Activated CD4-positive, alpha-beta T cell treated with anti-CD3 and anti-CD28 coated beads, Interleukin-2, amount 50 U/mL, for 48 hours (primary cell): ENCODE measurements around the gene HSPA2.
A peak's percentile ranks its signal among the peaks of the same experiment; 100 is the strongest.

Experiments used
- DNase-seq, 2 experiments: peaks; one replicate each; pipeline ENCODE4 v3.0.0-alpha.2; 2020

The HSPA2 gene

DNA sequence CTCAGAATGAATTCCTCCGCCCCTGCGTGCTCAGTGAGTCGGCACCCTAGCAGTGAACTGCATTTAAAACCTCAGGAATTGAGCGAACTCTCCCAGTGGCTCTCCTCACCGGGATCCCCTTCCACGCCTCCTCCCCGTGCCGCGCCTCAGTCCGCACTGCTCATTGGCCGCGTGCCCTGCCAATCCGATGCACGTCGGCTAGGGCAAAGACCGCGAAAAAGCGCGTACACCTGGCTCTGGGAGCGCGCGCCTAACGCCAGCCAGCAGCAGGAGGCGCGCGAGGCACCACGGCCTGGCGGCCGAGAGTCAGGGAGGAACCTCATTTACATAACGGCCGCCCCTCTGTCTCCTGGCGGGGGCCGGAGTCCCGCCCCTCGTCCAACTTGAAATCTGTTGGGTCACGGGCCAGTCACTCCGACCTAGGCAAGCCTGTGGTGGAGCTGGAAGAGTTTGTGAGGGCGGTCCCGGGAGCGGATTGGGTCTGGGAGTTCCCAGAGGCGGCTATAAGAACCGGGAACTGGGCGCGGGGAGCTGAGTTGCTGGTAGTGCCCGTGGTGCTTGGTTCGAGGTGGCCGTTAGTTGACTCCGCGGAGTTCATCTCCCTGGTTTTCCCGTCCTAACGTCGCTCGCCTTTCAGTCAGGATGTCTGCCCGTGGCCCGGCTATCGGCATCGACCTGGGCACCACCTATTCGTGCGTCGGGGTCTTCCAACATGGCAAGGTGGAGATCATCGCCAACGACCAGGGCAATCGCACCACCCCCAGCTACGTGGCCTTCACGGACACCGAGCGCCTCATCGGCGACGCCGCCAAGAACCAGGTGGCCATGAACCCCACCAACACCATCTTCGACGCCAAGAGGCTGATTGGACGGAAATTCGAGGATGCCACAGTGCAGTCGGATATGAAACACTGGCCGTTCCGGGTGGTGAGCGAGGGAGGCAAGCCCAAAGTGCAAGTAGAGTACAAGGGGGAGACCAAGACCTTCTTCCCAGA is at the start of gene HSPA2:
Gene HSPA2, plus strand, starts transcription at position 534 of the 995 bp plus-strand sequence. Its CDS starts 109 bp downstream, at position 643.
- peak; percentile 96 to 97 for DNase-seq

DNA sequence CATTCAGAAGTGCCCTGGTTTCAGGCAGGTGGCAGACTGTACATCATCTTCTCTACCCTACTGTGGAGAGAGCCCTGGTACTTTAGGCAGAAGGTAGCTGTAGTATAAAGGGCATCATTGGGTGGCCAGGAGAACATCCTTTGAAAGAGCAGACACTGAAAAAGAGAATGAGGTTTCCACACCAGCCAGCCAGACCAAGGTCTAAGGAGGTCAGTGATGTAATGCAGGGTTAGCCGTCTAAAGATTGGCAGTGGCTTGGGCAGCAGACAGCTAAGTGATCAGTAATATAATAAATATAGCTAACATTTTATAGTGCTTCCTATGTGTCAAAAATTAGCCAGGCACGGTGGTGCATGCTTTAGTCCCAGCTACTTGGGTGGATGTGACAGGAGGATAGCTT is 48.9 kb upstream of the HSPA2 start:
- no peak for DNase-seq

DNA sequence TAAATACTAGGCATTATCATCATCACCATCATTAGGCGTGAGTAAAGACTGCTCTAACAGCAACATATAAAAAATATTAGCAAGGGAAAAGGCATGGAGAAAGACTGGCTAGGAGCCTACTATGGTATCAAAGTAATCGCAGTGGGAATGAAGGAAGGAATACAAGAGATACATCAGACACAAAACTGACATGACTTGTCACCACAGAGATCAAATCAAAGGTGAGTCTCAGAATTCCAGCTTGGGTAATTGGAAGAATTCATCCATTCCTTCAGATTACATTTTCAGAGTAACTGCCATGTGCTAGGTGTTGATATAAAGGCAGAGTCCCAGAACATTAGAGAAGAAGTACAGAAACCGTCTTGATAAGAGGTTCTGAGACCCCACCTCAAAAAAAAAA is 47.1 kb upstream of the HSPA2 start:
- DNase-seq = no peak

DNA sequence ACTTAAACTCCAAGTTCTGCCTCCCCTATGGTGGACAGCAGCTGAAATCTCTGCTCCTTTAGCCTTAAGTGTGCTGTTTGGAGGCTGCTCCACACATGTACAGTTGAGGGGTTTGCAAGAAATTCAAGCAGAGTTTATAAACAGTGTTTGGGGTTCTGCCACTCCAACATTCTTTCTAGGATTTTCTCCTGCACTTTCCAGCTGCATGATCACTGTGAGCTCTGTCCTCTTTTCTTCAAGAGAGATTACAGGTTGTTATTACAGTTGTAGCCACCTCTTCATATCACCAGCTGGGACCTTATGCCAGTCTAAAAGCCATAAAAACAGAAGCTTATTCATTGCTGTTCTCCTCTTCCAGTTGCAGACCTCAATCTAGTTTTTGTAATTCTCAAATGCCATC is 45.3 kb upstream of the HSPA2 start:
- no peak for DNase-seq

DNA sequence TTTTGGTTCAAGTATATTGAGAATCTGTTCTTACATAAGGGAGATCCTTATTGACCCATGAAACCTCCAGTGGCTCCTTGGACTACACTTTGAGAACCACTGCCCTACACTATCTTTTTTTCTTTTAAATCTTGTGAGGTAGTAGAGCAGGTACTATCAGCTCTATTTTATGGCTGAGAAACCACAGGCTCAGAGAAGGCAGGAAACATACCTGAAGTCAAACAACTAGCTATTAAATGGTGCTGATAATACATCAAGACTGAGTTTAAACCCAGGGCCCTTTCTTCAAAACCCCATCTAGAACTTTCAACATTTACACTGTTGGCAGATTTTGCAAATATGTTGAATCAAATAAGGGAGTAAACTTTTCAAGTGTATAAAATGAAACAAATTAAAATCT is 43.8 kb upstream of the HSPA2 start:
- DNase-seq = no peak

DNA sequence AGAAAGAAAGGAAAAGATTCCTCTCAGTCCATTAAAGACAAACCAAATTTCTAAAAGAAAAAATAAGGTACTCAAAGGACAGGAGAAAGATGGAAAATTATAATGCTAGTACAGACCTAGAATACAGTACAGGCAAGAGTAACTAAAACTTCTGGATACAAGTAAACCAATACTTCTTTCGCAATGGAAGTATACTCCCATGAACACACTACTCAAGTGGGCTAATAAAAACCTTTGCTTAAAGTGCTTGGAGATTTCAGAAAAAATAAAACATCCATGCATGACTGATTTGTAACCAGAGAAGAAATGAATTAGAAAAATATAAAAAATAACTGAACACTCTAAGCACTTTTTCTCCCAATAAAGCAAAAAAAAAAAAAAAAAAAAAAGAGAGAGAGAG is 40.5 kb upstream of the HSPA2 start:
- DNase-seq = no peak

DNA sequence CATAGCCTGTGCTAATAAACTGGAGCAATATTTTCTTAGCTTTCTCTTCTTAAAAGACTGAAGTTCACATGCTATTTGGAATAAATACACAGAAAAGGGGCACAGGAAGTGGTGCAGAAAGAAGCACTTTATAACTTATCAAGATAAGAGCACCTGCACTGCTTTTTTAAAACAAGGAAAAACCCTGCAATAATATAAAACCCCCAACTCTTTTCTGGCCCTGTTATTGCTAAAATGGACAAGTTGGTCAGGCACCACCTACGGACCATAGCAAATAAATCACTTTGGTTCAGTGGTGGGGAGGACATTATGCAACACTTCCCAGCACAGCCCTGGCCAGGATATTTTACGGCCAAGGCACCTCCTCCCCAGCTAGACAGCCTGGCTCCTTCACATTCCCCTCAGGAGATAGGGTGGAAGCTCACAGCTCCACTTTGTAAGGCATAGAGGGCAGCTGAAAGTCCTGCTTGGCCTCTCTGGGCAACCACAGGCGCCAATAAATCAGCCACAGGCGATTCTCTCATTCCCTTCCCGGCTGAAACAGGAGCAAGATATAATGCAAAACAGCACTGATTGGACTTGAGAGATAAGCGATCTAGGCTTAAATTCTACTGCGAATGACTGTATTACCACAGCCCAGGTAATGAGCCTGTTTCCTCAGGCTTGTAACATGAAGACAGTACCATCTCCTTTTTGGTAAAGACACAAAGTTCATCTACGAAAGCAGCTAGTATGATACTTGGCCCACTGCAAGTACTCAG is 39.0 kb upstream of the HSPA2 start:
- DNase-seq = no peak

DNA sequence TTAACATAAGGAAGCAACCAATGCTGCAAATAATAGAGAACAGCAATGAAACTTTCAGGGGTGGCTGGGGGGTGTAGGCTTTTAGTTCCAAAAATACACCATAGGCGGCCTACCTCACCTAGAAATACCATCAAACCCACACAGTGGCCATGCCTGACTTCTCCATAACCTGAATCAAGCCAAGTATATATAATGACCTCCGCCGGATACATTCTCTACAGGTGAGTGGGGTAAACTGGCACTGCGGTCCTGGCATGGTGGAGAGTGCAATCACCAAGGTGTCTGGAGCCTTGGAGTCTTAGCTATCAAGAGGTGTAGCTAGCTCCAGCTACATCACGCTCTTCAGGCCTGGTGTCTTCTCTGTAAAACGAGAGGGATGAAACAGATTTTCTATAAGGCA is 38.1 kb upstream of the HSPA2 start:
- DNase-seq = no peak

DNA sequence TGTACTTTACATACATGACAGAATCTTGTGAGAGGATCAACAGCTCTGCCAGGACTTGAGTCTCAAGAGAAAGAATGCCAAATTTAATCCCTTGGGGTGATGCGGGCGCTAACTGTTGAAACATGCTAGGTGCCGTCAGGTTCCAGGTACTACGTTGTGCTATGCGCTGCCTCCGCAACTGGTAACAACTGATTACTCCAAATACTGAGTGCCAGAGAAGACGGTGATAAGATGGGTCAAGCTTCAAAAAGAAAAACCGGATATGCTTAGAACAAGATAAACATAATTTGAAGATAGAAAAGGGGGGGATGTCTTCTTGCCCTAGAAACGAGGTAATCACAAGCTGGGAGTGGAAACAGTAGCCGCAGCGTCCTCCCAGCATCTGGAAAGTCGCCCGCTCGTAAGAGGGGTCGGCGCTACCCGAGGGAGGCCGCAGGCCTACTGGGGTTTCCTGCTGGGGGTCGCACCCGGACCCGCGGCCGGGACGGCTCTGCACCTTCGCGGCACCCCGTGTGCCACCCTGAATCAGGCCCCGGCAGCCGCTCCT is 37.6 kb upstream of the HSPA2 start:
- DNase-seq = peak in 1 of 2 experiments; percentile 25

DNA sequence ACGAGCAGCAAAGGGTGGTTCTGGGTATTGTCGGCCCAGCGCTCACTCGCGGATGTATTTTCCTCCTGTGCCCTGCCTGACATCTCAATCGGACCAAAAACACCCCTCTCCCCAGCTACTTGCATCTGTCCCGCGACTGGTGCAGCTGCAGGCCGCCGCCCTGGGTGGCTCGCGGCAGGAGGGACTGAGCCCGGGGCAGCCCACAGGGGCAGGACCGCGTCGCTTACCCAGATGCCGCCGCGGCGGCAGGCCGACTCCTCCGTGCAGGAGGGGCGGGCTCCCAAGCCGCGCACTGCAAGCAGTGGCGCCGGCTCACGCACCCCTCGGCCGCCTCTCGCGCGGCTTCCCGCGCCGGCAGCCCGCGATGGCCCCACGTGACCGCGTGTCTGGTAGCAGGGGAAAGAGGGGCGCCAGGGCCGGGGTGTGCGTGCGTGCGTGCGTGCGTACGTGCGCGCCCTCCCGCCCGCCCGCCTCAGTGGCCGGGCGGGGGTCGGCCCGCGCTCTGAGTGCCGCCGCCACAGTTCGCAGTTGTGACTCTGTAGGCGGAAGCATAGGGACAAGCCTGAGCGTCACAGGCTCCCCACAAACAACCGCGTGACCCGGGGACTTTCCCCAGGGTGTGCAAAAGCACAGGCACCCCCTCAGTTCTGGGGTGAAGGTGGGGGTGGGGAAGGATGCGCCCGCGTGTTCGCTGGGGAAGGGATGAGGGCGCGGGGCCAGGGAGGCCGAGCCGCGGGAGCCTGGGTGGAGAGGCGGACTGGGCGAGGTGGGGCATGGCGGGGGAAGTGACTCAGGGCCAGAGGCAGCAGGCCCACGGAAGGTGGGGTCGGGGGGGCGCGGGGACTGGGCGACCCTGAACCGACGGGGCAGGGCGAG is 36.9 kb upstream of the HSPA2 start, which contains the start of gene ZBTB25:
Gene ZBTB25, minus strand, starts transcription at position 405 of the 876 bp plus-strand sequence. CDS start 13,305 bp downstream, outside the sequence.
- peak; percentile 90 to 94 for DNase-seq

DNA sequence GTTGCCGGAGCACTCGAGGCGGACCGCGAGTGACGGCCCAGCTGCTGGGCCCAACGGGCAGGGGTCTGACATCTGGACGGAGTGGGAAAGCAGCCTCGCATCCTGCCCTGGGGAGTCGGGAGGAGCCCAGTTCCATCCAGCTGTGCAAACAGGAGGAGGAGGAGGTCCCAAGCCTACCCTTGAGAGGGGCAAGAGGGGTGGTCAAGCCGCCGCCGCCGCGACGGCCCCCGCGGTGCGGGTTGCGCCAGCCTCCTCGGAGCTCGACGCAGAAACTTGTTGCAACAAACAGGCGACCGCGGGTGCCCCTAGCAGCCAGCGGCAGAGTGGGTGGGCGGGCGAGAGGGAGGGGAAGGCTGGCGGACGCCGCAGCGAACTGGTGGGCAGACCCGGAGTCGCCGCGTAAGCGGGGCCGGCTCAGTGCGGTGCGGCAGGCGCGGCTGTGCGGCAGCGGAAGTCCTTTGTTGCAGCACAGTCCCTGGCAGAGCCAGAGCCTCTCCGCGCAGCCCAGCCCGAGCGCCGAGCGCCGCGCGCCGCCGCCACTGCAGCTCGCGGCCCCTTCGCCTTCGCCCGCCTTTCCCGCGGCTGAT is 36.1 kb upstream of the HSPA2 start, which contains the start of gene ZBTB1:
Gene ZBTB1, plus strand, starts transcription at position 461 of the 587 bp plus-strand sequence. CDS start 16,735 bp downstream, outside the sequence.
- DNase-seq = peak; percentile 84 to 87

DNA sequence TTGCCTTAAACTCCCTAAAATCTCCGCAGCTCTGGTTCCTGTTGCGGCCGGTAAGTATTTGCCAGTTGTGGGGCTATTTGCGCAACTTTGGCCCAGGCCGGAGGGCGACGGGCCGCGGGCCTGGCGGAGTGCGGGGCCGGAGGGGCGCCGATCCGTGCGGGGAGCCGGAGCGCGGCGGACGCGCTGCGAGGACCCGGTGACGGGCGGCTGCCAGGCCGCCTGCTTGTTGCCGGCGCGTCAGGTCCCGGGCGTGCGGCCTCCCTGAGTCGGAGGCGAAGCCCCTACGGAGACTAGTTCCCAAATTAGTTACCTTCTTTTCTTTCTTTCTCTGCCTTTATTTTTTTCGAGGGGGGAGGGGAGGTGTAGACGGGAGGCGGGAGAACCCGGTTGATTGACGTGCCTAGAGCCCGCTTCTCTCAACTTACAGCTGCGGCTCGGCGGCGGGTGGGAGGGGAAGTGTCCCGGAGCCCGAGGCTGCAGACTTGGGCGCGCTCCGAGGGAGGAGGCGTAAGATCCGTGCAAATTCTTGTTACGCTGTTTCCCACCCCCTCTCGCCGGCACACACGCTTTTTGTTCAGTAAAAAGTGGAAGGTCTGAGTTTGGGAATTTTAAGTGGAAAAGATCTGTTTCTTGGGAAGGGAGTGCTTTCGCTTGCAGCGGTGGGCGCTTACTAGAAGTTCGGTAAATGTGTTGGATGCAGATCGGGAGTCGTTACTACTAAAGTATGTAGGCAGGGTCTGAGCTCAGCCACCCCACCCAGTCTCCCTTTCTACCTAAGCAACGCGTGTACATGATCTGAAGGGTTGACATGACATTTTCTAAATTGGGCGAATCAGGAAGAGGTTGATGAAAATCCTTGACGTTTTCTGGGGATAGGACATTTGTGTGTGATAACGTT is 35.4 kb upstream of the HSPA2 start:
- DNase-seq = peak; percentile 87 to 89

DNA sequence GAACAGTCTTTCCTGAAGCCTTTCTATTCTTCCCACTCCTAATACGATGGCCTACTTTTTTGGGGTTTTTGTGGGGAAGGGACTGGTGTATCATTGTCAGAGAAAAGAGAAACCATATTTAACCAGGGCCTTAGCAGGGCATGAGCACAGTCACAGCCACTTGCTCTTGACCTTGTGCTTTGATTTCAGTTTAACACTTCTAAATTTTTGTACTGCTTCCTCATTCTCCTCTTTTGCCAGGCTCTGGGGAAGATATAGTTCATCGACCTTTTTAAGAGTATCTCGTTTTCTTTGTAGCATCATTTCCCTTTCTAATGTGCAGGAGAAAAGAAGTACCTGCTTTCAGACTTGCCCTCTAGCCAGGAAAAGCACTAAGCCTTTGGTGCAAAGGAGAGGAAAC is 33.8 kb upstream of the HSPA2 start:
- no peak for DNase-seq

DNA sequence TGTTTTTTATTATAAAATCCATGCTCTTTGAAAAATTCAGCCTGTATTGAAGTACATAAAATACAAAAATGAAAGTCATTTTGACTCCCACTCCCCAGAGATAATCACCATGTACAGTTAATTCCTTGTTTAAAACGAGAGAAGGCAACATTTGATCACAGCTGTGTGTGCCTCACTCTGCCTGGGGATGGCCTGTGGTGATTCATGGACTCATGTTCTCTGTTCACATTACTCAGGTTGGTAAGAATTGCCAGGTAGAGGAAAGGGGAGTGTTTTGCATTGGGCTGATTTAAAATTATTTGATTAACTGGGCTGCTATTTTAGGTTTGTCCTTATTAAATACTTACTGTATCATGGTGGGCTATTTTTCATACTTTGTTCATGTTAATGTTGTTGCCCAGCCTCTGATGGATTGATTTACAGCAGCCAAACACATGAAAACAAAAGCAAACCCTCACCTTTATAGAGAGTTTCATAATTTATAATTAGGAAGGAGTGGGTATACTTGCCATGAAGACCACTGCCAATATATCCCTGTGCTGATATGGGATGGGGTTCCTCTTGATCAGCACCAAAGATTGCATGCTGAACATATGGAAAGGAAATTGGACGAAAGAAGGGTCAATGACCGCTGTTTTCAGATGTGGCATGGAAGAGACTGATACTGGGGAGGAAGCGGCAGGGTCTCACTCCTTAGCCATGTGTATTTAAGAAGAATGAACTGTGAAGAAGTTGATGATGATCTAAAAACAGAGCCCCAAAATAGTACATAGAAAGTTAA is 33.0 kb upstream of the HSPA2 start:
- peak; percentile 32 to 56 for DNase-seq

DNA sequence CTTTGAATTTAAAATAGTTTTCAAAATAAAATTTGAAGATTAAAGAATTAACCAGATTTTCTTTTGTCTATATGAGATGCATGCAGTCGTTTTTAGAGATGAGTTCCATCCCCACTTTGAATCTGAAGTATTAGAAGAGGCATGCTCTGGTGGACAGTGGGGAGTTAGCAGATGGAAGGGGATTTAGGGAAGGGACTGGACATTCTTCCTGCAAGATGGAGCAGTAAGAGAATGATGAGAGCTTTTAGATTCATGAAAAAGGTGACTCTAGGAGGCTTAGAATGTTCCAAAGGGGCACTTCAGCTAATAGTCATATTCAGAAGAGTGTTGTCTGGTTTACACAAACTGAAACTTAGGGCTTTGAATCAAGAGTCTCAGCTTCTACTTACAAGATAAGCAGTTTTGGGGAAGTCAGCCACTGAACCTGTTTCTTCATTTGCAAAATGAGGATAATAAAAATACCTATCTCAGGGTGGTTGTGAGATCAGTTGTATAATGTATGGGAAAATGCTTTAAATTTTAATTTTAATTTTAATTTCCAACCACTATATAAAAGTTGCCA is 32.2 kb upstream of the HSPA2 start:
- no peak for DNase-seq

DNA sequence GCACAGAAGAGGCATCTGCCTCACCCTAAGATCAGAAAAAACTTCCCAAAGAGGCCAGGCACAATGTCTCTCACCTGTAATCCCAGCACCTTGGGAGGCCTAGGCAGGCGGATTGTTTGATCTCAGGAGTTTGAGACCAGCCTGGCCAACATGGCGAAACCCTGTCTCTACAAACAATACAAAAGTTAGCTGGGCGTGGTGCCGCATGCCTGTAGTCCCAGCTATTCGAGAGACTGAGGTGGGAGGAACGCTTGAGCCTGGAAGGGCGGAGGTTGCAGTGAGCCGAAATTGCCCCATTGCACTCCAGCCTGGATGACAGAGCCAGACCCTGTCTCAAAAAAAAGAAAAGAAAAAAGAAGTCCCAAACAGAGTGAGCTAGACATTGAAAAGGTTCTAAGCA is 31.5 kb upstream of the HSPA2 start:
- DNase-seq = no peak

DNA sequence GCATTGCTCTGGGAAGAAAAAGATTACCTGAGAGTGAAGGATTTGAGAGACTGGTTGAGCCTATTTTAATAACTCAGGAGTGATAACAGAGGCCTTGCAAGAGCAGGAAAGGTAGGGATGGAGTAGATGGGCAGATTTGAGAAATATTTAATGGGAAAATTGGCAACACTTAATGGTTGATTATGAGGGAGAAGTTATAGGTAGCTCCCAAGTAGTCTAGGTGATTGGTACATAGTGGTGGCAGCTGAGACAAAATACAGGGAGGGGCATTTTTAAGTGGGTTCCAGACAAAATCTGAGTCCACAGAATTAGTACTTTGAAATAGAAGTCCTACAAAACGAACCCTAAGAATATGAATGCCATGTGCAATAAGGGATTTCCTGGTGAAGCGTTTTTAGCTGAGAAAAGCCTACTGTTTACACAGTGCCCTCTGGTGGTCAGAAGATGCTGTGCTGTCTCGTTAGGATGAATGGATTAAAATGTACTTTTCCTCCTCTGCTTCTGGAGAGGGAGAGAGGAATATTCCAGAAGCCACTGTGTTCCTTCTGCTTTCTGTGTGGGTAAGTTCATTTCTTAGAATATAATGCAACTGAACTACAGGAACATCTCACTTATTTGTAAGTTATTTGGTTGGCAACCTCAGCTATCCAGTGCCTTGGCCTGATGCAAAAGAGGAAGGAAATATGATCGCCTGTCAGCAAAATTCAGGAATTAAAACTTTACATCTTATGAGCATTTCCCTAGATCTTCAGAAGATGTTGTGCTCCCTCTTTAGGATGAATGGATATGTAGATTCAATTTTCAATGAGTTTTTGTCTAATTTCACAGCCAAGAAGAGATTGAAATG is 29.5 kb upstream of the HSPA2 start:
- peak; percentile 60 to 74 for DNase-seq

DNA sequence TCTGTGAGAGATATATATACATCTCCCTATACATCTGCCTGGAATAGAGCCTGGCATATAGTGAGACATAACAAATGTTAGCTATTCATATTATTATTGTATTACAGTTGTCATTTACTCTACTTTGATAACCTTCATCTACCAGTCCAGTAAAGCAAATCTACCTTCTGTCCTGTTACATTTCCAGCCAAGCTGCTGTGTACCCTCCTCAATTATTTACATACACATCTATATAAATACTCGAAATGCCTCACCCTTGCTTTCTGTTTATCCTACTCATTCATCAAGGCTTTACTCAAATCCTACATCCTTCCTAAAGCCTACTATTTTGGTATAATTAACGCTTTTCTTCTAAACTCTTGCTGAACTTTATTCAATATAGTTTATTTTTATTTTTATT is 27.3 kb upstream of the HSPA2 start:
- DNase-seq = no peak

DNA sequence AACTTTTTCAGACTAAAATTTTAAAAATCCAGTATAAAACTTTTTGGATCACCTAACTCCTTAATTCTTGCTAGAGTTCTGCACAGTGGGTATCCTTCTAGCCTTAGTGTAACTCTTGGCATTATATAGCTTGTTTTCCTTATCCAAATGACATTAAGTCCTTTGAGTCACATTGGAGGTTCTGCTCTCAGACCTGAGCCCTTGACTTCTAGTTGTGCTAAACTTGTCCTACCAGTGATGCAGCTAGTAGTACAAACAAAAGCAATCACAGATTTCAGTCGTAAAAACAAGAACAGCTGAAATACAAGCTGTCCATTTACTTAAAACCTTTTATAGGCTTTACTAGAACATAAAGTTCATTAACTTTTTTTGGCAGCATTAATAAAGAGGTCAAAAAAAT is 25.5 kb upstream of the HSPA2 start:
- DNase-seq = no peak
